T-cell (primary cell): ENCODE results near the gene STK31. TPM values are rescaled to one million over a fixed set of nuclear protein-coding genes. Genes with fewer than 3 reads are reported as not detected.
"Not testable (repeated sequence)": the region's sequence is repeated elsewhere in the genome, so short reads cannot be mapped to it uniquely, and the experiment has no call there.

Source experiments
- ATAC-seq, 4 experiments: fragments of 200-7000 bp in 3 of 4; fragments of 150-1000 bp in 1 of 4; cut with Tn5 transposase; replicated peaks in 1 of 4; 1 replicate in 3 of 4; 2 replicates in 1 of 4; pipeline ENCODE4 v1.10.0; 2021; ENCODE audit warnings: moderate library complexity in 3 of 4, mild to moderate bottlenecking in 2 of 4, moderate number of reproducible peaks in 1 of 4
- CTCF ChIA-PET, 2 donors: fragments of 300-600 bp; sonication (Branson Sonifier 250); formaldehyde crosslinking; loops; one replicate each; lab custom pipeline; 2022; ENCODE audit warnings: antibody characterized with exemption in 2 of 2; lab: Charles Lee
- POLR2A ChIA-PET, 2 donors: fragments of 300-600 bp; sonication (Branson Sonifier 250); formaldehyde crosslinking; loops; one replicate each; lab custom pipeline; 2022; ENCODE audit warnings: antibody characterized with exemption in 2 of 2; lab: Charles Lee
- DNase-seq, 35 experiments: peaks; one replicate each; pipeline versions ENCODE4 v3.0.0 to v3.0.0-alpha.2; 2013 to 2023
- H3K27ac ChIP-seq: one replicate; pipeline ENCODE4 v1.5.1; 2013; ENCODE audit warnings: low read length
- H3K27me3 ChIP-seq, 2 experiments: replicated peaks in 1 of 2; 1 replicate in 1 of 2; 2 replicates in 1 of 2; pipeline versions ENCODE4 v1.6.1 to v1.7.0; 2013; ENCODE audit warnings: low read length in 1 of 2, mixed read lengths in 1 of 2; ENCODE audit not compliant: control insufficient read depth in 2 of 2, insufficient read depth in 2 of 2; ENCODE audit errors: extremely low read depth in 1 of 2
- H3K36me3 ChIP-seq, 2 donors: 1 replicate in 1 of 2; 2 replicates in 1 of 2; pipeline versions ENCODE4 v1.6.1 to v1.7.0; 2013; ENCODE audit warnings: low read length in 1 of 2; ENCODE audit not compliant: control insufficient read depth in 2 of 2, insufficient read depth in 1 of 2; ENCODE audit errors: extremely low read depth in 1 of 2
- H3K4me1 ChIP-seq, 2 experiments: 1 replicate in 1 of 2; 2 replicates in 1 of 2; pipeline versions ENCODE4 v1.6.1 to v1.7.0; 2013; ENCODE audit warnings: low read length in 2 of 2, mixed read lengths in 1 of 2; ENCODE audit not compliant: insufficient read depth in 2 of 2, control insufficient read depth in 1 of 2; ENCODE audit errors: extremely low read depth in 1 of 2
- H3K4me3 ChIP-seq, 2 donors: 1 replicate in 1 of 2; 2 replicates in 1 of 2; pipeline versions ENCODE4 v1.5.1 to v1.7.0; 2013; ENCODE audit warnings: mild to moderate bottlenecking in 2 of 2, low read length in 1 of 2, moderate library complexity in 1 of 2; ENCODE audit not compliant: control insufficient read depth in 1 of 2; ENCODE audit errors: extremely low read depth in 1 of 2
- H3K9me3 ChIP-seq: 2 replicates; pipeline ENCODE4 v1.7.0; 2013
- H3K27ac Mint-ChIP-seq, 2 donors: one replicate each; pipeline ENCODE4 v1.8.0; 2020 to 2021; ENCODE audit warnings: mild to moderate bottlenecking in 2 of 2, mixed read lengths in 2 of 2
- H3K27me3 Mint-ChIP-seq, 2 donors: one replicate each; pipeline ENCODE4 v1.8.0; 2021 to 2022; ENCODE audit warnings: mixed read lengths in 2 of 2
- H3K36me3 Mint-ChIP-seq: one replicate; pipeline ENCODE4 v1.8.0; 2021; ENCODE audit warnings: mixed read lengths
- H3K4me1 Mint-ChIP-seq, 3 donors: one replicate each; pipeline ENCODE4 v1.8.0; 2020 to 2022; ENCODE audit warnings: mixed read lengths in 3 of 3, mild to moderate bottlenecking in 1 of 3
- H3K4me3 Mint-ChIP-seq, 3 donors: one replicate each; pipeline ENCODE4 v1.8.0; 2020 to 2022; ENCODE audit warnings: mild to moderate bottlenecking in 3 of 3, mixed read lengths in 3 of 3, moderate library complexity in 3 of 3
- H3K9me3 Mint-ChIP-seq, 3 donors: one replicate each; pipeline ENCODE4 v1.8.0; 2020 to 2022; ENCODE audit warnings: mixed read lengths in 3 of 3
- WGBS: methylation state at CpG from one replicate; pipeline ENCODE4 v1.1.5; 2013; ENCODE audit warnings: missing lambda C conversion rate; ENCODE audit not compliant: insufficient coverage; 5-methylcytosine and 5-hydroxymethylcytosine counted together
- total RNA-seq, 35 experiments: library from RNA in 6 of 35; stranded (reverse) in 6 of 35; fragments of 120-200 nt in 1 of 35; gene quantifications; one replicate each; pipeline versions ENCODE4 v1.2.1 to v1.2.4 and lab custom pipeline; 2013 to 2026

STK31 gene
- total RNA-seq, 5 donors from 2014 or later (not counting 1 experiment from before 2014, with no cell fraction given), result 0.25 to 0.83 (median 0.30) TPM

- Histone ChIP-seq H3K27me3 (no peaks in the 10 kb centered on the region), H3K27ac (no peak overlapping the region), H3K36me3 (no peaks in the 10 kb centered on the region), H3K4me1 (no peaks in the 10 kb centered on the region), H3K4me3 (no peak overlapping the region), H3K9me3 (no peaks in the 10 kb centered on the region)
- H3K27ac Mint-ChIP-seq, result no peak overlapping the region
- ChIA-PET POLR2A (no interaction called here), CTCF (no interaction called here)
- WGBS, result no CpG with 5 or more reads among the region's 1 CpG
- ATAC-seq (no peak), DNase-seq (no peak)
- H3K27me3 Mint-ChIP-seq, result no peaks in the 10 kb centered on the region
- H3K36me3 Mint-ChIP-seq, result peaks cover 17% of the 10 kb centered on the region
- H3K4me1 Mint-ChIP-seq, result peaks cover 4 to 8% (median 6%) of the 10 kb centered on the region in 3 donors
- no peak overlapping the region for H3K4me3 Mint-ChIP-seq
- peaks cover 0 to 3% (median 0%) of the 10 kb centered on the region in 3 donors for H3K9me3 Mint-ChIP-seq
Measured at GRCh38 chr7:23751852-23752251, 41.8 kb downstream of the STK31 start.

GRCh38 chr7:23758839-23759238 is 48.8 kb downstream of the STK31 start:
- WGBS, result 100% methylated on average over 1 of the region's 3 CpGs
- H3K27ac ChIP-seq, H3K27ac Mint-ChIP-seq, H3K9me3 ChIP-seq, H3K4me3 ChIP-seq, POLR2A ChIA-PET, H3K27me3 Mint-ChIP-seq, DNase-seq, H3K27me3 ChIP-seq, H3K9me3 Mint-ChIP-seq, H3K4me3 Mint-ChIP-seq, H3K36me3 ChIP-seq, CTCF ChIA-PET, H3K4me1 ChIP-seq, ATAC-seq: not testable (repeated sequence)
- H3K4me1 Mint-ChIP-seq, result peaks cover 6 to 17% (median 9%) of the 10 kb centered on the region in 3 donors
- peaks cover 10% of the 10 kb centered on the region for H3K36me3 Mint-ChIP-seq

GRCh38 chr7:23759671-23760391 is 49.8 kb downstream of the STK31 start:
- Mint-ChIP-seq H3K9me3 (peaks cover 0 to 3% (median 0%) of the 10 kb centered on the region in 3 donors), H3K27ac (no peak overlapping the region), H3K4me3 (no peak overlapping the region), H3K4me1 (peaks cover 6 to 17% (median 9%) of the 10 kb centered on the region in 3 donors), H3K36me3 (peaks cover 6% of the 10 kb centered on the region), H3K27me3 (no peaks in the 10 kb centered on the region)
- Histone ChIP-seq H3K4me3 (no peak overlapping the region), H3K36me3 (no peaks in the 10 kb centered on the region), H3K9me3 (no peaks in the 10 kb centered on the region), H3K4me1 (peaks cover 0 to 2% of the 10 kb centered on the region in 2 experiments), H3K27ac (no peak overlapping the region), H3K27me3 (no peaks in the 10 kb centered on the region)
- ATAC-seq (no peak), DNase-seq (no peak)
- ChIA-PET POLR2A (interaction anchor here in 1 of 2 donors (0.6 kb wide), 1 partner anchor 774 kb away, joined by 3 read pairs; no protein-coding TSS in a partner anchor), CTCF (no interaction called here)

- no peaks in the 10 kb centered on the region for H3K36me3 ChIP-seq
- Mint-ChIP-seq H3K36me3 (no peaks in the 10 kb centered on the region), H3K27me3 (no peaks in the 10 kb centered on the region), H3K4me3 (no peak overlapping the region), H3K4me1 (peaks cover 0 to 3% (median 1%) of the 10 kb centered on the region in 3 donors), H3K27ac (no peak overlapping the region), H3K9me3 (no peaks in the 10 kb centered on the region)
- CTCF ChIA-PET, result no interaction called here
- H3K27ac ChIP-seq, result no peak overlapping the region
- DNase-seq (no peak), ATAC-seq (no peak)
- H3K27me3 ChIP-seq, result no peaks in the 10 kb centered on the region
- POLR2A ChIA-PET, result no interaction called here
- WGBS, result no CpG with 5 or more reads among the region's 3 CpGs
- H3K4me3 ChIP-seq, result no peak overlapping the region
- no peaks in the 10 kb centered on the region for H3K9me3 ChIP-seq
- H3K4me1 ChIP-seq, result no peaks in the 10 kb centered on the region
Measured at GRCh38 chr7:23765943-23766342, 55.9 kb downstream of the STK31 start.

- H3K4me3 Mint-ChIP-seq, result no peak overlapping the region
- H3K4me3 ChIP-seq, result no peak overlapping the region
- H3K4me1 ChIP-seq, result no peaks in the 10 kb centered on the region
- no peaks in the 10 kb centered on the region for H3K36me3 ChIP-seq
- no peak overlapping the region for H3K27ac ChIP-seq
- ChIA-PET CTCF (no interaction called here), POLR2A (no interaction called here)
- no peaks in the 10 kb centered on the region for H3K9me3 ChIP-seq
- H3K27me3 Mint-ChIP-seq, result no peaks in the 10 kb centered on the region
- no peak for DNase-seq
- no peaks in the 10 kb centered on the region for H3K27me3 ChIP-seq
- no peaks in the 10 kb centered on the region for H3K9me3 Mint-ChIP-seq
- H3K4me1 Mint-ChIP-seq, result no peaks in the 10 kb centered on the region
- H3K36me3 Mint-ChIP-seq, result no peaks in the 10 kb centered on the region
- no peak overlapping the region for H3K27ac Mint-ChIP-seq
- no peak for ATAC-seq
Measured at GRCh38 chr7:23767514-23767913, 57.5 kb downstream of the STK31 start.

GRCh38 chr7:23768022-23768421 is 58.0 kb downstream of the STK31 start:
- no peak overlapping the region for H3K4me3 ChIP-seq
- no peaks in the 10 kb centered on the region for H3K9me3 ChIP-seq
- ATAC-seq, result no peak
- H3K4me1 ChIP-seq, result no peaks in the 10 kb centered on the region
- H3K36me3 ChIP-seq, result no peaks in the 10 kb centered on the region
- POLR2A ChIA-PET, result no interaction called here
- no CpG with 5 or more reads among the region's 3 CpGs for WGBS
- H3K27ac ChIP-seq, result no peak overlapping the region
- Mint-ChIP-seq H3K27ac (no peak overlapping the region), H3K4me1 (no peaks in the 10 kb centered on the region), H3K4me3 (no peak overlapping the region), H3K36me3 (no peaks in the 10 kb centered on the region), H3K9me3 (no peaks in the 10 kb centered on the region), H3K27me3 (no peaks in the 10 kb centered on the region)
- H3K27me3 ChIP-seq, result no peaks in the 10 kb centered on the region
- CTCF ChIA-PET, result no interaction called here
- DNase-seq, result no peak
